GM11168 (cell line): Measurements from ENCODE around the gene YAF2.
"Not testable (repeated sequence)": the region's sequence is repeated elsewhere in the genome, so short reads cannot be mapped to it uniquely, and the experiment has no call there.

ENCODE experiments used
- in situ Hi-C: fragments of 300-500 bp; cut with MboI; formaldehyde crosslinking; loops from one replicate; pipeline ENCODE4 v1.12.0; 2022; ENCODE audit warnings: low sequenced_read_pairs; ENCODE audit not compliant: unreplicated experiment

The YAF2 gene

GRCh38 chr12:42204362-42204761 lies 33.7 kb downstream of the YAF2 start:
- in situ Hi-C loops, result no loop called here

GRCh38 chr12:42201063-42201462 lies 37.0 kb downstream of the YAF2 start:
- in situ Hi-C loops, result no loop called here

- in situ Hi-C loops, result no loop called here
These were observed 39.0 kb downstream of the YAF2 start for GRCh38 chr12:42199007-42199406.

- in situ Hi-C loops, result no loop called here
These were observed 41.1 kb downstream of the YAF2 start for GRCh38 chr12:42196723-42197603.

- in situ Hi-C loops, result no loop called here
These were observed 45.4 kb downstream of the YAF2 start for GRCh38 chr12:42192686-42193085.

- in situ Hi-C loops, result no loop called here
These were observed 45.8 kb downstream of the YAF2 start for GRCh38 chr12:42192258-42192657.

- in situ Hi-C loops, result no loop called here
These were observed 47.7 kb downstream of the YAF2 start for GRCh38 chr12:42190376-42190775.

GRCh38 chr12:42188275-42188674 lies 49.8 kb downstream of the YAF2 start:
- in situ Hi-C loops, result not testable (repeated sequence)

GRCh38 chr12:42187799-42188198 lies 50.2 kb downstream of the YAF2 start:
- in situ Hi-C loops, result no loop called here

GRCh38 chr12:42186793-42187192 lies 51.3 kb downstream of the YAF2 start:
- in situ Hi-C loops, result no loop called here

GRCh38 chr12:42182394-42182793 lies 55.7 kb downstream of the YAF2 start:
- in situ Hi-C loops, result no loop called here

- in situ Hi-C loops, result no loop called here
These were observed 57.0 kb downstream of the YAF2 start for GRCh38 chr12:42180990-42181596.

- in situ Hi-C loops, result no loop called here
These were observed 59.9 kb downstream of the YAF2 start for GRCh38 chr12:42178101-42178500.

- in situ Hi-C loops, result no loop called here
These were observed 63.1 kb downstream of the YAF2 start for GRCh38 chr12:42174978-42175377.

GRCh38 chr12:42173961-42174521 lies 64.0 kb downstream of the YAF2 start:
- in situ Hi-C loops, result no loop called here

- in situ Hi-C loops, result no loop called here
These were observed 65.4 kb downstream of the YAF2 start for GRCh38 chr12:42172441-42173210.

- in situ Hi-C loops, result no loop called here
These were observed 70.3 kb downstream of the YAF2 start for GRCh38 chr12:42167711-42168110.

- in situ Hi-C loops, result no loop called here
These were observed 71.5 kb downstream of the YAF2 start for GRCh38 chr12:42166501-42166900.

- in situ Hi-C loops, result no loop called here
These were observed 74.1 kb downstream of the YAF2 start for GRCh38 chr12:42163913-42164312.

- in situ Hi-C loops, result no loop called here
These were observed 75.1 kb downstream of the YAF2 start for GRCh38 chr12:42162965-42163364.

- in situ Hi-C loops, result no loop called here
These were observed 75.9 kb downstream of the YAF2 start for GRCh38 chr12:42162193-42162592.
